ENCODE results near the gene PRTFDC1.

DNA sequence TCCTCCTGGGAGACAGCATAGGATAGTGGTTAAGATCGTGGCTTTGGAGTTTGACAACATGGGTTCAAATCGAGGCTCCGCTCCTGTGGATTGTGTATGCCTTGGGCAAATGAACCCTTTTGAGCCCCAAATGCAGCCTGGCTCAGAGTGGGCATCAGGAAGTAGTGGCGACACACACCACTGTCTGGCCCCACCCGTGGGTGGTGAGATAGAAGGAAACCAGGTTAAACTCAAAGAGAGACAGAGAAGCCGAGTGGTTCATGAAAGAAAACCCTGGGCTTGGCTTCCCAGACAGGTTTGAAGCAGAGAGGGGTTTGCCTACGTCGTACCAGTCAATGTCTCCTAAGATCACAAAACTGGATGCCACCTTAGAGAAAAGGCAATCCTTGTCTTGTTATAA, 57.7 kb downstream of the PRTFDC1 start:
- TF ChIP-seq POLR2A (IDR thresholded peaks at IDR 0.05; ENCODE audit: low read depth), result no peak
- TF ChIP-seq, protein P1, sequence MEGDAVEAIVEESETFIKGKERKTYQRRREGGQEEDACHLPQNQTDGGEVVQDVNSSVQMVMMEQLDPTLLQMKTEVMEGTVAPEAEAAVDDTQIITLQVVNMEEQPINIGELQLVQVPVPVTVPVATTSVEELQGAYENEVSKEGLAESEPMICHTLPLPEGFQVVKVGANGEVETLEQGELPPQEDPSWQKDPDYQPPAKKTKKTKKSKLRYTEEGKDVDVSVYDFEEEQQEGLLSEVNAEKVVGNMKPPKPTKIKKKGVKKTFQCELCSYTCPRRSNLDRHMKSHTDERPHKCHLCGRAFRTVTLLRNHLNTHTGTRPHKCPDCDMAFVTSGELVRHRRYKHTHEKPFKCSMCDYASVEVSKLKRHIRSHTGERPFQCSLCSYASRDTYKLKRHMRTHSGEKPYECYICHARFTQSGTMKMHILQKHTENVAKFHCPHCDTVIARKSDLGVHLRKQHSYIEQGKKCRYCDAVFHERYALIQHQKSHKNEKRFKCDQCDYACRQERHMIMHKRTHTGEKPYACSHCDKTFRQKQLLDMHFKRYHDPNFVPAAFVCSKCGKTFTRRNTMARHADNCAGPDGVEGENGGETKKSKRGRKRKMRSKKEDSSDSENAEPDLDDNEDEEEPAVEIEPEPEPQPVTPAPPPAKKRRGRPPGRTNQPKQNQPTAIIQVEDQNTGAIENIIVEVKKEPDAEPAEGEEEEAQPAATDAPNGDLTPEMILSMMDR (IDR thresholded peaks at IDR 0.05), result no peak
- TF ChIP-seq POLR2AphosphoS5 (IDR thresholded peaks at IDR 0.05), result no peak

Data from esophagus muscularis mucosa (tissue), 3 donors.